ENCODE measurements around the gene IL17RB.

The IL17RB gene

GRCh38 chr3:53846851-53847155, 435 bp downstream of the IL17RB start:
- H3K9me3 ChIP-seq: no peaks in the 10 kb centered on the region
- TF ChIP-seq CTCF (IDR thresholded peaks at IDR 0.05; ENCODE audit: low read depth, low read length): no peak
- no peak overlapping the region for H3K4me3 ChIP-seq (ENCODE audit: low read depth, low read length)
- no peak for DNase-seq
- H3K36me3 ChIP-seq: no peaks in the 10 kb centered on the region
- peaks cover 21% of the 10 kb centered on the region for H3K27me3 ChIP-seq
- no peaks in the 10 kb centered on the region for H3K4me1 ChIP-seq

DNA sequence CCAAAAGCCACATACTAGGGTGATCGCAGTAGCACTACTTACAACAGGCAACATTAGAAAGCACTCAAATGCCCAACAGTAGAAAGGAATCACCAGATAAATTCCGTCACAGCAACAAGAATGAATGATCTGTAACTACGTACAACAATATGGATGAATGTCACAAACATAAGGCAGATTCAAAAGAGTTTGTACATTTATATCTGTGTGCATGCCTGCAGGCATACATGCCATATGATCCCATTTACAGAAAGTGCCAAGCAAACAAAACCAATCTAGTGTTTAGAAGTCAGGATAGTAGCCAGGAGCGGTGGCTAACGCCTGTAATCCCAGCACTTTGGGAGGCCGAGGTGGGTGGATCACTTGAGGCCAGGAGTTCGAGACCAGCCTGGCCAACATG, 3.5 kb downstream of the IL17RB start:
- Histone ChIP-seq H3K36me3 (no peaks in the 10 kb centered on the region), H3K9me3 (no peaks in the 10 kb centered on the region), H3K27me3 (peaks cover 21% of the 10 kb centered on the region), H3K4me3 (ENCODE audit: low read depth, low read length) (no peak overlapping the region), H3K4me1 (no peaks in the 10 kb centered on the region)
- TF ChIP-seq CTCF (IDR thresholded peaks at IDR 0.05; ENCODE audit: low read depth, low read length): no peak
- no peak for DNase-seq

GRCh38 chr3:53850895-53851294, 4.5 kb downstream of the IL17RB start:
- H3K27me3 ChIP-seq: peaks cover 13% of the 10 kb centered on the region
- TF ChIP-seq CTCF (IDR thresholded peaks at IDR 0.05; ENCODE audit: low read depth, low read length): no peak
- H3K9me3 ChIP-seq: no peaks in the 10 kb centered on the region
- H3K4me1 ChIP-seq: no peaks in the 10 kb centered on the region
- DNase-seq: no peak
- H3K4me3 ChIP-seq (ENCODE audit: low read depth, low read length): no peak overlapping the region
- H3K36me3 ChIP-seq: no peaks in the 10 kb centered on the region

DNA sequence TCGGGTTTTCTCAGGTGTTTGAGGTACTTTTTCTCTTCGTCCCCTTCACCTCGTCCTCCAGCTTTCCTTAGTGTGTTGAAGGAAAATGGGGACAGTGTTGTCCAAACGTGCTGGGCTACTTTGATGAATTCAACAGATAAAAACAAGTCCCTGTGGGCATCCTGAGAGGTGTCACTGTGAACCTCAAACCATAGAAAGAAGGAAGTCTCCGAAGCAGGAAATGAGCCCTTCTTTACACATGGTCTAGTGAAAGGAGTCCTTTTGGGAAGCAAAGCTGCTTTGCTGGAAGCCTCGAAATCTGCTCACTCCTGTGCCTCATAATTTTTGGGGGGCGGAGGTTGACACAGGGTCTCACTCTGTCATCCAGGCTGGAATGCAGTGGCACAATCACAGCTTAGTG, 10.6 kb downstream of the IL17RB start:
- no peak for DNase-seq
- no peaks in the 10 kb centered on the region for H3K4me1 ChIP-seq
- no peak overlapping the region for H3K4me3 ChIP-seq (ENCODE audit: low read depth, low read length)
- no peaks in the 10 kb centered on the region for H3K9me3 ChIP-seq
- TF ChIP-seq CTCF (IDR thresholded peaks at IDR 0.05; ENCODE audit: low read depth, low read length): no peak
- no peaks in the 10 kb centered on the region for H3K36me3 ChIP-seq
- no peaks in the 10 kb centered on the region for H3K27me3 ChIP-seq

GRCh38 chr3:53858096-53858741, 11.9 kb downstream of the IL17RB start:
- H3K4me1 ChIP-seq: no peaks in the 10 kb centered on the region
- H3K9me3 ChIP-seq: no peaks in the 10 kb centered on the region
- no peaks in the 10 kb centered on the region for H3K36me3 ChIP-seq
- no peak for DNase-seq
- no peak overlapping the region for H3K4me3 ChIP-seq (ENCODE audit: low read depth, low read length)
- TF ChIP-seq CTCF (IDR thresholded peaks at IDR 0.05; ENCODE audit: low read depth, low read length): no peak
- H3K27me3 ChIP-seq: no peaks in the 10 kb centered on the region

DNA sequence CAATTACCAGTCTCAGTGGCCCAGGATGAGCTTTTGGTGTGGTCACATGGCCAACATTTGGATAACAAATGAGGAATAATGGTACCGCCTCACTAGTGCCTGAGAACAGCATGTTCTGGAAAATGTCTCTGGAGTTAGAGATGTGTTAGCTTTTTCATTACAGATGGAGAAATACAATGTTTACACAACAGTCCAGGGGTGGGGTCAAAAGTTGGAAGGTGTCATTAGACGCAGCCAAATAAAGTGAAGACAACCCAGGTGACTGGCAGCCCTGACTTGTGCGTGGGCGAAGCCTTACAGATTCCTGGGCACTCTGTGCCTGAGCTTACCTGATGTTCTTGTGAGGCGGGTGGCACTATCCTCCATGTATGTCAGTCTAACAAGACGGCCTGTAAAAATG, 12.8 kb downstream of the IL17RB start:
- no peak for TF ChIP-seq CTCF (IDR thresholded peaks at IDR 0.05; ENCODE audit: low read depth, low read length)
- H3K4me1 ChIP-seq: no peaks in the 10 kb centered on the region
- no peaks in the 10 kb centered on the region for H3K36me3 ChIP-seq
- H3K9me3 ChIP-seq: no peaks in the 10 kb centered on the region
- DNase-seq: no peak
- no peaks in the 10 kb centered on the region for H3K27me3 ChIP-seq
- H3K4me3 ChIP-seq (ENCODE audit: low read depth, low read length): no peak overlapping the region

All from BE2C (cell line).